A204.1 (cell line): Measurements from ENCODE around the gene MED6.

Experiments
- FAIRE-seq: peaks from 2 replicates; lab custom pipeline; 2012; peaks lifted over from hg19 to GRCh38; lab: Jason Lieb, UNC

Gene MED6

DNA sequence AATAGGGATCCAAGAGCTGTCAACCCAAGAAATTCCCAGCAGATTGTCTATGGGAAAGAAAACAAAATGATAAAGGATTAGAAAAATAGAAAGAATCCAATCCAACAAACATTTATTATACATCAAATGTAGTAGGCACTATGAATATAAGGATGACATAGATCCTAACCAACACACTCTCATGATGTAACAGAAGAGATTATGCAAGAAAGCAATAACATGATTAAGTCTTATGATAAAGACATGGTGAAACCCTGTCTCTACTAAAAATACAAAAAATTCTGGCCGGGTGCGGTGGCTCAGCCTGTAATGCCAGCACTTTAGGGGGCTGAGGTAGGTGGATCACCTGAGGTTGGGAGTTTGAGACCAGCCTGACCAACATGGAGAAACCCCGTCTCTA lies 2.7 kb downstream of the MED6 start:
- FAIRE-seq: no peak

DNA sequence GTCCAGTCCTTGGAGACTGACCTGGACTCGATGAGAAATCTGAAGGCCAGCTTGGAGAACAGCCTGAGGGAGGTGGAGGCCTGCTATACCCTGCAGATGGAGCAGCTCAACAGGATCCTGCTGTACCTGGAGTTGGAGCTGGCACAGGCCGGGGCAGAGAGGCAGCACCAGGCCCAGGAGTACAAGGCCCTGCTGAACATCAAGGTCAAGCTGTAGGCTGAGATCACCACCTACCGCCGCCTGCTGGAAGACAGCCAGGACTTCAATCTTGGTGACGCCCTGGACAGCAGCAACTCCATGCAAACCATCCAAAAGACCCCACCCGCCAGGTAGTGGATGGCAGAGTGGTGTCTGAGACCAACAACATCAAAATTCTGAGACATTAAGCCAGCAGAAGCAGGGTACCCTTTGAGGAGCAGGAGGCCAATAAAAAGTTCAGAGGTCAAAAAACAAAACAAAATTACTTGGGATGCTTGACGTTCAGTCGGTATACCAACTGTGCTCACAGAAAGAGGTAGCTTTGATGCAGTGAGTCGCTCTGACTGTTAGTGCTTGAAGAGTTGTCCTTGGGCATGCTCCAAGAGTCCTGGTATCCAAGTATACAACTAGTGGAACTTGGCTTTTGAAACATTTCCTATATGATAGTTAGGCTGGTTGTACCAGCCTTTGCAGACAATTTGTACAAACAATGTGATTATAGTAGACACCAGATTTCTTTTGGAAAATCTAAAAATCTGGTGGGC lies 4.8 kb downstream of the MED6 start:
- no peak for FAIRE-seq

DNA sequence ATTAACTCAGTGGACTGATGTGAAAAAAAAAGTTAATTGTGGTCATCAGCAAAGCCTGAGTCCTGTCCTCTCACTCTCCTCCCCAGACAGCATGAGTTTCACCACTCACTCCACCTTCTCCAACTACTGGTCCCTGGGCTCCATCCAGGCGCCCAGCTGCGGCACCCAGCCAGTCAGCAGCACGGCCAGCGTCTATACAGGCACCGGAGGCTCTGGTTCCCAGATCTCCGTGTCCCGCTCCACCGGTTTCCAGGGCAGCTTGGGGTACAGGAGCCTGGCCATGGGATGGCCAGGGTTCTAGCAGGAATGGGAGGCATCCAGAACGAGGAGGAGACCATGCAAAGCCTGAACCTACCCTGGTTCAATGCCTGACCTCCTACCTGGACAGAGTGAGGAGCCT lies 6.0 kb downstream of the MED6 start:
- no peak for FAIRE-seq

DNA sequence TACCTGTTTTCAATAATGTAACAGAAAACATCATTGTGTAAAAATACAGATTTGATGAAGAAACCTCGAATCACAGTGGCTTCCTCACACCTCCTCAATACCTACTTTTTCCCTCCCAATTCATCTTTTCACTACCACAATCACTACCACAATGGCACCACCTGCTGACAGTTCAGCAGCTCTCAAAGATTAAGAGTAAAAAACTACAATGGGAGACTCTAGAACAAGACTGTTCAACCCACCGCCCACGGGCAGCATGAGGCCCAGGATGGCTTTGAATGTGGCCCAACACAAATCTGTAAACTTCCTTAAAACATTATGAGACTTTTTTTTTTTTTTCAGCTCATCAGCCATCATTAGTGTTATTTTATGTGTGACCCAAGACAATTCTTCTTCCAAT lies 15.2 kb downstream of the MED6 start:
- no peak for FAIRE-seq

DNA sequence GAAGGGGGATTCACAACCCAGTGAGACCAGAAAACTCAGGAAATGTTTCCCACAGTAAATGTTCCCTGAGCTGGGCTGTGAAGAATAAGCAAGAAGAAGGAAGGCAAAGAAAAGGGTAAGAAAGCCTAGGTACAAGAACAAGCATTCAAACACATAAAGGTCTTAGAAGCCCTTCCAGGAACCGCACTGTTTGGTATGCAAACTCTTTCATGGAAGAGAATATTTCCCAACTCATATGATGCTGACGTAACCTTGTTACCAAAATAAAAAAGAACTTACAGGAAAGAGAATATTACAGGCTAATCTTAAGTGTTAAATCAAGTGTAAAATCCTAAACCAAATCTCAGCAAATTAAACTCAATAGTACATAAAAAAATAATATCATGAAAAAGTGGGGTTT lies 23.6 kb downstream of the MED6 start:
- FAIRE-seq: no peak

DNA sequence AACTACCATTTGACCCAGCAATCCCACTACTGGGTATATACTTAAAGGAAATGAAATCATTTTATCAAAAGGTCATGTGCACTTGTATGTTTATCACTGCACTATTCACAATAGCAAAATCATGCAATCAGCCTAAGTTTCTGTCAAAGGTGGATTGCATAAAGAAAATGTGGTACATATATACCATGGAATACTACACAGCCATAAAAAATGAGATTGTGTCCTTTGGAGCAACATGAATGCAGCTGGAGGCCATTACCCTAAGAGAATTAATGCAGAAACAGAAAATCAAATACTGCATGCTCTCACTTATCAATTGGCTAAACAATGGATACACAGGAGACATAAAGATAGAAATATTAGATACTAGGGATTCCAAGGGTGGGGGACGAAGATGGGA lies 27.4 kb downstream of the MED6 start:
- no peak for FAIRE-seq

DNA sequence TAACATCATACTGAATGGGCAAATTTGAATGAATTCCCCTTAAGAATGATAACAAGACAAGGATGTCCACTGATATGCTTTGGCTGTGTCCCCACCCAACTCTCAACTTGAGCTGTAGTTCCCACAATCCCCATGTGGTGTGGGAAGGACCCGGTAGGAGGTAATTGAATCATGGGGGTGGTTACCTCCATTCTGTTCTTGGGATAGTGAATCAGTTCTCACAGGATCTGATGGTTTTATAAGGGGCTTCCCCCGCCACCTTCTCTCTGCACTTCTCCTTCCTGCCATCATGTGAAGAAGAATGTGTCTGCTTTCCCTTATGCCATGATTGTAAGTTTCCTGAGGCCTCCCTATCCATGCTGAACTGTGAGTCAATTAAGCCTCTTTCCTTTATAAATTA lies 29.3 kb downstream of the MED6 start:
- no peak for FAIRE-seq

DNA sequence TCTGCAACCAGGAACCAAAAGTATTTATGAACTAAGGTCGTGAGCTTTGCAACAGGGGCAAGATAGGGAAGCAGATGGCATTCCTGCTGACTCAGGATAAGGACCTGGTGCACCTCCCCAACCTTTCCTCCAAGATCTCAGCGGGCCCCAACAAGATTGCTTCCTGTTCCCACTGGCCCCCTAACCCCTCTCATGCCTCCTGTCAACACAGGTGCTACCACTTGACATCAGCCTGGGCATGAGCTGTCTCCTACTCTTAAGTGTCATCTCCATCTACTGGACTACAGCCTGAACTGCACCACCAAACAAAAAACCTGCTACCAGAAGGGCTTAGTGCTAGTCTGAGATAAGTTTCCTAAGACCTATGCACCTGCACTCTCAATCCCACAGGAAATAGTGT lies 32.7 kb downstream of the MED6 start:
- no peak for FAIRE-seq

DNA sequence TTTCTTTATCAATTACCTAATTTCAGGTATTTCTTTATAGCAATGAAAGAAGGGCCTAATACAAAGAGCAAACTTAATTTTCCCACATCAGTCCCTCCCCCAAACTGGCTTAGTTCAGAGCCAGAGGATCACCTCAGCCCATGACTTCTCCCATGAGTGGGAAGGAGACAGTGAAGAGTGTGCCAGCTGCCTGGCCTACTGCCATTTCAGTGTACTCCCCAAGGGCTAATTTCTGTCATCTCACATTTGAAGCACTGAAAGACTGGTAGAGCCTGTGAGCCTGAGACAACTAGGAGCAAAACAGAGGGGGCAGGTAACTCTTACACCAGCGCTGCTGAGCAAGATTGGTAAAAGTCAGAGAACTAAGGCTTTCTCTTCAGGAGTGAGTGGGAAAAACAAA lies 36.6 kb downstream of the MED6 start:
- FAIRE-seq: no peak

DNA sequence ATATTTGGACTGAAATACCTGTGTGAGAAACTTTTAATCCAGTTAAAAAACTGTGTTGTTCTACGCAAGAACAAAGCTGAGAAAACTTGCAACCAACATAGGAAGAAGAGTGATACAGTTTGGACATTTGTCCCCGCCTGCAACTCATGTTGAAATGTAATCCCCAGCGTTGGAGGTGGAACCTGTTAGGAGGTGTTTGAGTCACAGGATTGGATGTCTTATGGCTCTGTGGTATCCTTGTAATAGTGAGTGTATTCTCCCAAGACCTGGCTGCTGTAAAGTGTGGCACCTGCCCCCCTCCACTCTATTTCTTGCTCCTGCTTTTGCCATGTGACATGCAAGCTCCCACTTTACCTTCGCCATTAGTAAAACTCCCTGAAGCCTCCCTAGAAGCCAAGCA lies 37.0 kb downstream of the MED6 start:
- no peak for FAIRE-seq

DNA sequence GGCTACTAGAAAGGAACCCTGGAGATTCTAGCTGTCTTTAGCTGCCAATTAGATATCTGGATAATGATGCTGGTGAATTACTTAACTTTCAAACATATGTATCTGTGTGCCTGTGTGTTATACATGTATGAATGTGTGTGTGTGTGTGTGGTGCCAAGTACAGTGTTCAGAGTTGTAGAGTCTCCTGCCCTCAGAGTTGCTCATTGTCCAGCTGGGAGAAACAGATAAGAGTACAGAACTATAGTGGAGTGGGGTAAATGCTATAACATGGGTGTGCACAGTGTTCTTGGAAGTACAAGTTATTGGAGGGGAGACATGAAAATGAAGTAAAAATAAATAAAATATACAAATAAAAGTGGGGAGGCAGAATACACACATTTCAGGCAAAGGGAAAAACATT lies 42.1 kb downstream of the MED6 start:
- FAIRE-seq: no peak

DNA sequence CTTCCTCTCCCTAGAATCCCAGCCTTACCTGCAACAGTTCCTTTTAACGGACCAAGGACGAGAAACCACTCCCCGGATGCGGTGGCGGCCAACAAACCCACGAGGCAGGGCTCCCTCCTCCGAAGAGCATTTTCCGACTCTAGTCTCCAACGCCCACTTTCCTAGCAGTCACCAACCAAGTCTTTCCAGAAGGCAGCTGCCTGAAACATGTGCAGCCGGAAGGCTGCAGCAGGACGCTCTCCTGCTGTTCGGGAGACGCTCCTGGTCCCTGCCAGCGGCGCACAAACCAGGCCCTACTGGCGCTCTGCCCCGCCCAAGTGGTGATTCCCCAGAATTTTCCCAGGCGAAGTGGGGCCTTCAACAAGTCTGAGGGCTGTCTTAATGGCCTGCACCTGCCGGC lies 44.6 kb downstream of the MED6 start:
- no peak for FAIRE-seq

DNA sequence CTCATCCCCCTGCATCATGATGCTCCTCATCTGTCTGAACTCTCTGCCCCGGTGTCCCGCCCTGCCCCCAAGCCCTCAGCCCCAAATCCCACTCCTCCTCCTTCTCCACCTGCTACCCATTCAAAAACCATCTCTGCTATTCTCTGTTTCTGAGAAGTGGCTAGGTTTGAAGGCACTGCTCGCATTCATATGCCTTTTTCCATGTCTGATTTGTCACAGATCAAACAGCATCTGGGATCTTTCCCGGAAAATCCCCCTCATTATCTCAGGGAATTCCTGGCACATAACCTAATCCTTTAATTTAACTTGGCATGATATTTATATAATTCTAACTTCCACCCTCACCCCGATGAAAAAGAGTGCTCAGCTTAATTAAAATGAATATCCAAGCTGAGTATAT lies 62.4 kb downstream of the MED6 start:
- no peak for FAIRE-seq

DNA sequence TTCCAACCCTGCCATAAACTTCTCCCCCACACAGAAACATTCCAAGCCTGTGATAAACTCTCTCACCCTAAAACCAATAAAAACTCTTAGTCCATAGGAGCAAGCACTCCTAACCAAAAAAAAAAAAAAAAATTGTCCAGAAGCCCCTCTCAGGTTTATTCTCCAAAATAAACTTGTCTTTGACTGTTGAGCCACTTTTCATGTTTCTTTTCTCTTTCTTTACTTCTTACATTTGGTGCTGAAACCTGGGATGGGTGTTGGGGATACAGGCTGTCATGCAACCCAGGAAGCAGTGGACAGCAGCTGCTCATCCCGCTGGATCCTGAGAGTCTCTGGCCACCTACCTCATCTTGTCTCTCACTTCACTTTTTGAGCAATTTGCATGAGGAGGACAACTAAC lies 63.6 kb downstream of the MED6 start:
- FAIRE-seq: no peak

DNA sequence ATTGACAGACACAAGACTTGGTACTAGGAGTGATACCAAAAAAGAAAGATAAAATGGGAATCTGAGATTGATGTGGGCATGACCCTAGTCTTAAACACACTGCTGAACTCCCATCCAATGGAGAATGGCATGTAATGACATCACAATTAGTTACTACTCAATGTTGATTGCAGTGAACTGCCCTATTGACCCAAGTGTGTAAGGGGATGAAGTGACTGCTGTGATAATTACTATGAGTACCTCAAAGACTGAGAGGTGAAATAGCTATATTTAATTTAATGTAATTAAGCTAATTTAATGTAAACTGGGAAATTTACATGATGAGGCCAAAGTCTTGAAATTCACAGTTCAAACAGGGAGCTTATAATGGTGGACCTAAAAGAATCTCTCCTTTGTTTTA lies 65.6 kb downstream of the MED6 start, which contains the start of gene ADAM20:
ADAM20 (minus strand) TSS at position 101 of the 400 bp plus-strand sequence. CDS start 10,247 bp downstream, outside the sequence.
- no peak for FAIRE-seq
